GM12892 (cell line): ENCODE measurements around the gene COL4A1.

Experiments
- POLR2A ChIP-seq: IDR thresholded peaks from 2 replicates; pipeline ENCODE4 v1.6.1; 2011; ENCODE audit warnings: low read depth, low read length, control low read depth
- POLR2AphosphoS5 ChIP-seq: IDR thresholded peaks from 2 replicates; pipeline ENCODE4 v1.6.1; 2011; ENCODE audit warnings: low read depth, low read length, control low read depth
- TAF1 ChIP-seq: IDR thresholded peaks from 2 replicates; pipeline ENCODE4 v1.6.1; 2011; ENCODE audit warnings: low read depth, mild to moderate bottlenecking, control low read depth, low read length, borderline replicate concordance

DNA sequence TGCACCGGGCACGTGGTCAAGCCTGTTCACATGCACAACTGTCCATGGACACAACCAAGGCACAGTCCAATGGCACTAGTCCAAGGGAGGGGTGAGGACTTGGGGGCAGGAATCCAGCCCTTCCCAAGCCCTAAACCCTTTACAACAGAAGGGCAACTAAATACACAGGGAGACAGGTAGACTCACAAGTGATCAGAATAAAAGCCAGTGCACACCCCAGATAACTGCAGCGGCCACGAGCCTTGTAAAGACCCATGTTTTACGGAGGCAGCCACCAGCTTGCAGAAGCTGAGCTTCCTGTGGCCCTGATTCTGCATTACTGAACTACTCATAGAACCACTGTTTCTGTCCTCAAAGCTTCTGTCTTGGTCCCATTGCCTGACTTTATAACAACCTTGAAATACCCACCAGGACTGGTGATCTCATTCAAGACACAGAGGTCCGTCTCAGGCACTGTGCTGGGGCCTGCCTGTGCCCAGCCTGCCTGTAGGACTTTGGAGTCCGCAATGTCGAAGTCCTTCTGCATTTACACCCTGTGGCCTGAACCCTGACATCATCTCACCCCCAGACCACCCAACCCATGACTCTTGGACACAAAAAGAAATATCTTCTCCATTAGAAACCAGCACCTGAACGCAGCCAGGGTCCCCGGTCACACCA, 181.2 kb downstream of the COL4A1 start:
- no peak for TF ChIP-seq POLR2A
- TF ChIP-seq POLR2AphosphoS5: no peak
- TF ChIP-seq TAF1: no peak
